ENCODE measurements around the gene OR2AT4. TPM values are rescaled to one million over a fixed set of nuclear protein-coding genes. Genes with fewer than 3 reads are reported as not detected.

The OR2AT4 gene
- total and polyA plus RNA-seq, 2 donors, result under 0.01 TPM; not detected in 1

DNA sequence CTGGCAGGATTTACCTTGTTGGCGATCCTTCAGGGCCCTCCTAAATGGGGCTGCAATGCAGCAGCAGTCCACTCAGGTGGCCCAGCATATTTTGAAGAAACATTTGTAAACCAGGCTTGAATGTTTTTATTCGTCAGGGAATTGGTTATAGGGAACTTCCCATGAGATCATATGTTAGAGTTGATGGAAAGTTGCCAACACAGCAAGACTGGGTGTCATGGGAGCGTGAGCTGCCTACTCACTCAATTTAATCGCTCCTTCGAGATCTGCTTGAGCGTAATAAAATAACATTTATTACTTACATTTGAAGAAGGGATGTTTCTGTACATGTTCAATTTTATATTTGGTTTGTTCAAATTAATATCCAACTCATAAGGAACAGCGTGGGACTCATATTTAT lies 19.4 kb downstream of the OR2AT4 start:
- peak in 1 of 9 donors; percentile 7 for DNase-seq (ENCODE audit: low read depth in 6 of 9, low spot score in 9 of 9)
- Histone ChIP-seq H3K9me3 (ENCODE audit: control insufficient read depth in 2 of 2, insufficient read depth in 1 of 2, low read length in 1 of 2) (no peaks in the 10 kb centered on the region), H3K4me3 (ENCODE audit: low read length in 2 of 2) (no peak overlapping the region), H3K36me3 (ENCODE audit: control insufficient read depth in 2 of 2, insufficient read depth in 2 of 2, low read length in 1 of 2) (no peaks in the 10 kb centered on the region), H3K4me1 (ENCODE audit: control insufficient read depth in 2 of 2, insufficient read depth in 2 of 2, low read length in 2 of 2) (peaks cover 0 to 2% of the 10 kb centered on the region in 2 donors), H3K27me3 (ENCODE audit: control insufficient read depth in 2 of 2, insufficient read depth in 1 of 2, low read length in 1 of 2) (no peaks in the 10 kb centered on the region), H3K27ac (ENCODE audit: low read depth in 1 of 2, low read length in 1 of 2) (no peak overlapping the region)
- 91% methylated on average over 7 of the region's 7 CpGs for WGBS

DNA sequence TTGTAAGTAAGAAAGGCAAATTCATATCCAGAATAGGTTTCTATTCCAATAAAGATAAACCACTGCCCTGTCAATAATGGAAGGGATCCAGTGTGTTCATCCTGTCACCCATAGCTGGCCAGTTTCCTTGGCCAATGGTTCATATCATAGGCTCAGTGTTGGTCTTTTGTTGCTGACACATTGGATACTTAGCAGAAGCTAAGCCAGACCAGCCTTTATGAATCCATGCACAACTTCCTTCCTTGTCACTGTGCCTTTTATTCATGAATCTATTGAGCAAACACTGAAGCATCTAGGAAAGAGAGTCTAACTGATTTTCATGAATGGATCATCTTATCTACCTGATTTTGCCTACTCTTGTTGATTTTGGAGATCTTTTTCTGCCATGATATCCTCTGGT lies 20.0 kb downstream of the OR2AT4 start:
- Histone ChIP-seq H3K4me3 (ENCODE audit: low read length in 2 of 2) (no peak overlapping the region), H3K36me3 (ENCODE audit: control insufficient read depth in 2 of 2, insufficient read depth in 2 of 2, low read length in 1 of 2) (no peaks in the 10 kb centered on the region), H3K4me1 (ENCODE audit: control insufficient read depth in 2 of 2, insufficient read depth in 2 of 2, low read length in 2 of 2) (peaks cover 0 to 2% of the 10 kb centered on the region in 2 donors), H3K9me3 (ENCODE audit: control insufficient read depth in 2 of 2, insufficient read depth in 1 of 2, low read length in 1 of 2) (no peaks in the 10 kb centered on the region), H3K27me3 (ENCODE audit: control insufficient read depth in 2 of 2, insufficient read depth in 1 of 2, low read length in 1 of 2) (no peaks in the 10 kb centered on the region), H3K27ac (ENCODE audit: low read depth in 1 of 2, low read length in 1 of 2) (no peak overlapping the region)
- no peak for DNase-seq (ENCODE audit: low read depth in 6 of 9, low spot score in 9 of 9)

DNA sequence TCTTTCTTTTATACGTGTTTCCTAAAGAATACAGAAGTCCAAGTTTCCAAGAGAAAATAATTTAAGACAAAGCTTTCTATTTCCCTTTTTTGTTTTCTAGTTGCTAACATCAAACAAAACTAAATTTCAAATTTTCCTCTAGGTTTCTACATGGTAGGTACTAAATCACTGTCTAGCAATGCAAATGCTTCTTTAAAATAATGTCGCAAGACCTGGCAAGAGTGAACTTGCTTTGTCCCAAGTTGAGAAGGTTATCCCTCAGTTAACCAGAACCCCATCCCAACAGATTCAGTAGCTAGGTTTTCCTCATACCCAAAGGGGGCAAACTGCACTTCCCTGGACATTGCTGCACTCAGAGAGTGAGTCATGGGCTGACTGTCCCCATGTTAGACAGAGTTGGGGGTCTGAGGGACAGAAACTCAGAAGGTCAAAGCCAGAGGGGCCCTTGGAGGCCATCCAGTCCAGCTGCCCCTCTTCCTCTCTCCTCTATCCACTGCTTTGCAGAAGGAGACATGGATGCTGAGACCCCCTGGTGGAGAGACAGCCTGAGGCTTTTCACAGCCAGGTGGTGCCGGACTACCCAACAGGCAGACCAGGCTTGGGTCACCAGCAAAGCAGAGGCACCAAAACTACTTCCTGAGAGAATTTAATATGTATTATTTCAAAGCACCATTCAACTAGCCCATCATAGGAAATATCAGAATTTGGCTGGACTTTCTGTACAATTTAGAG lies 23.1 kb downstream of the OR2AT4 start:
- Histone ChIP-seq H3K4me3 (ENCODE audit: low read length in 2 of 2) (no peak overlapping the region), H3K4me1 (ENCODE audit: control insufficient read depth in 2 of 2, insufficient read depth in 2 of 2, low read length in 2 of 2) (peaks cover 0 to 2% of the 10 kb centered on the region in 2 donors), H3K36me3 (ENCODE audit: control insufficient read depth in 2 of 2, insufficient read depth in 2 of 2, low read length in 1 of 2) (no peaks in the 10 kb centered on the region), H3K27me3 (ENCODE audit: control insufficient read depth in 2 of 2, insufficient read depth in 1 of 2, low read length in 1 of 2) (peaks cover 0 to 4% of the 10 kb centered on the region in 2 donors), H3K27ac (ENCODE audit: low read depth in 1 of 2, low read length in 1 of 2) (no peak overlapping the region), H3K9me3 (ENCODE audit: control insufficient read depth in 2 of 2, insufficient read depth in 1 of 2, low read length in 1 of 2) (no peaks in the 10 kb centered on the region)
- no peak for DNase-seq (ENCODE audit: low read depth in 6 of 9, low spot score in 9 of 9)
- WGBS, result 90% methylated on average over 3 of the region's 3 CpGs

DNA sequence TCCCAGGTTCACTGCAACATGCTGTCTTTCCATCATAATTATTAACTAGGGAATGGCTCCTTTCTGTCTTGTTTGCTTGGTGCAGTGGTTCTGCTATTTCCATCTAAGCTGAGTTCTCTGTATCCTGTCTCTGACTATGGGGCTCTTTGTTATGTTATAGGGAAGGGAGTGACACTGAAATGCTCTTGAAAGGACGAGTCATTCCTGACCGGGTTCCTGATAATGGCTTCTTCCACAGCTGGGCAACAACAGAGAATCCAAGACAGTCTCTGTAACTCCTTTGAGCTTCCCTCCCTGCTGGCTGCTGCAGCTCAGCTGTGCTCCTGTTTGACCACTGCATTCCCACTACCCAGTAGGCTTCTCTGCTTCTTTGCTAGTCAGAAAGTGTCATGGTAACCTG lies 24.1 kb downstream of the OR2AT4 start:
- Histone ChIP-seq H3K27me3 (ENCODE audit: control insufficient read depth in 2 of 2, insufficient read depth in 1 of 2, low read length in 1 of 2) (peaks cover 0 to 4% of the 10 kb centered on the region in 2 donors), H3K27ac (ENCODE audit: low read depth in 1 of 2, low read length in 1 of 2) (no peak overlapping the region), H3K4me1 (ENCODE audit: control insufficient read depth in 2 of 2, insufficient read depth in 2 of 2, low read length in 2 of 2) (peaks cover 0 to 2% of the 10 kb centered on the region in 2 donors), H3K4me3 (ENCODE audit: low read length in 2 of 2) (no peak overlapping the region), H3K36me3 (ENCODE audit: control insufficient read depth in 2 of 2, insufficient read depth in 2 of 2, low read length in 1 of 2) (no peaks in the 10 kb centered on the region), H3K9me3 (ENCODE audit: control insufficient read depth in 2 of 2, insufficient read depth in 1 of 2, low read length in 1 of 2) (no peaks in the 10 kb centered on the region)
- WGBS, result 50% methylated on average over 2 of the region's 2 CpGs
- no peak for DNase-seq (ENCODE audit: low read depth in 6 of 9, low spot score in 9 of 9)

DNA sequence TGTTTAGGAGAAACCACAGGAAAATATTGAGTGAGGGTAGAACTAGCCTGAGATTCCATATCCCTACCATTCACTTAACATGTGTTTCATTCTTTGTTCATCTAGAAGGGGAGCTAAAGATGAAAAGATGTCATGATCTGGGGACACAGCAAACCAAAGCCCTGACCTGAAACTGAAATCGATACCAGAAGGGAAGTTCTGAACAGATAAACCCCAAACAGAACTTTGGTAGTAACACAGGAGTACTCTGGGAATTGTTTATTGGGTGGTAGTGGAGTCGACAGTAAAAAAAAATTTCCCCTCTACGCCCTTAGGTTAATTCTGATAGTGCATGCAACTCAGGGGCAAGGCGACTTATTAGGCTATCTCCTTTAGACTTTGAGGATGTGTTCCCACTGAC lies 27.2 kb downstream of the OR2AT4 start:
- no peaks in the 10 kb centered on the region for H3K4me1 ChIP-seq (ENCODE audit: control insufficient read depth in 2 of 2, insufficient read depth in 2 of 2, low read length in 2 of 2)
- H3K27ac ChIP-seq (ENCODE audit: low read depth in 1 of 2, low read length in 1 of 2), result no peak overlapping the region
- WGBS, result 97% methylated on average over 4 of the region's 4 CpGs
- H3K9me3 ChIP-seq (ENCODE audit: control insufficient read depth in 2 of 2, insufficient read depth in 1 of 2, low read length in 1 of 2), result no peaks in the 10 kb centered on the region
- no peak for DNase-seq (ENCODE audit: low read depth in 6 of 9, low spot score in 9 of 9)
- H3K36me3 ChIP-seq (ENCODE audit: control insufficient read depth in 2 of 2, insufficient read depth in 2 of 2, low read length in 1 of 2), result no peaks in the 10 kb centered on the region
- H3K4me3 ChIP-seq (ENCODE audit: low read length in 2 of 2), result no peak overlapping the region
- H3K27me3 ChIP-seq (ENCODE audit: control insufficient read depth in 2 of 2, insufficient read depth in 1 of 2, low read length in 1 of 2), result peaks cover 0 to 4% of the 10 kb centered on the region in 2 donors

DNA sequence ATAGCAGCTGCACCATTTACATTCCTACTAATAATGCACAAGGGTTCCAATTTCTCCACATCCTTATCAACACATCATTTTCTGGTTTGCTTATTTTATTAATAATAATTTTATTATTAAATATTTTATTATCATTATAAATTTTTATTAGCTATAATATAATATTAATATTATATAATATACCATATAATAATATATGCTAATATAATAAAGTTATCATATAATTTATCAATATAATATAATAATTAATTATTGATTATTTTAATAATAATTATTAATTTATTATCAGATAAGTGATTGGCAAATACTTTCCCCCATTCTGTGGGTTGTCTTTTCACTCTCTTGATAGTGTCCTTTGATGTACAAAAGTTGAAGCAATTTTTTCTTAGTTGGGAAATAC lies 27.7 kb downstream of the OR2AT4 start:
- Histone ChIP-seq H3K27ac (ENCODE audit: low read depth in 1 of 2, low read length in 1 of 2) (no peak overlapping the region), H3K4me3 (ENCODE audit: low read length in 2 of 2) (no peak overlapping the region), H3K36me3 (ENCODE audit: control insufficient read depth in 2 of 2, insufficient read depth in 2 of 2, low read length in 1 of 2) (no peaks in the 10 kb centered on the region), H3K4me1 (ENCODE audit: control insufficient read depth in 2 of 2, insufficient read depth in 2 of 2, low read length in 2 of 2) (no peaks in the 10 kb centered on the region), H3K27me3 (ENCODE audit: control insufficient read depth in 2 of 2, insufficient read depth in 1 of 2, low read length in 1 of 2) (peaks cover 0 to 4% of the 10 kb centered on the region in 2 donors), H3K9me3 (ENCODE audit: control insufficient read depth in 2 of 2, insufficient read depth in 1 of 2, low read length in 1 of 2) (no peaks in the 10 kb centered on the region)
- DNase-seq (ENCODE audit: low read depth in 6 of 9, low spot score in 9 of 9), result no peak

DNA sequence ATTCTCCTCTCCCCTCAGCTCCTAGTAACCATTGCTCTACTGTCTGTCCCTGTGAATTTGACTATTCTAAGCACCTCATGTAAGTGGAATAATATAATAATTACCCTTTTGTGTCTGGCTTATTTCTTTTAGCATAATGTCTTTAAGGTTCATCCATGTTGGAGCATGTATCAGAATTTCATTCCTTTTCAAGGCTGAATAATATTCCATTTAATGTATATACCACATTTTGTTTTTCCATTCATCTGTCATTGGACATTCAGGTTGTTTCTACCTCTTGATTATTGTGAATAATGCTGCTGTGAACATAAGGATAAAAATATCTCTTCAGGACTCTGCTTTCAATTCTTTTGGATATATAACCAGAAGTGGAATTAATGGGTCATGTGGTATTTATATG lies 28.1 kb downstream of the OR2AT4 start:
- Histone ChIP-seq H3K27me3 (ENCODE audit: control insufficient read depth in 2 of 2, insufficient read depth in 1 of 2, low read length in 1 of 2) (peaks cover 0 to 4% of the 10 kb centered on the region in 2 donors), H3K9me3 (ENCODE audit: control insufficient read depth in 2 of 2, insufficient read depth in 1 of 2, low read length in 1 of 2) (no peaks in the 10 kb centered on the region), H3K4me1 (ENCODE audit: control insufficient read depth in 2 of 2, insufficient read depth in 2 of 2, low read length in 2 of 2) (no peaks in the 10 kb centered on the region), H3K36me3 (ENCODE audit: control insufficient read depth in 2 of 2, insufficient read depth in 2 of 2, low read length in 1 of 2) (no peaks in the 10 kb centered on the region), H3K27ac (ENCODE audit: low read depth in 1 of 2, low read length in 1 of 2) (no peak overlapping the region), H3K4me3 (ENCODE audit: low read length in 2 of 2) (no peak overlapping the region)
- DNase-seq (ENCODE audit: low read depth in 6 of 9, low spot score in 9 of 9), result no peak

DNA sequence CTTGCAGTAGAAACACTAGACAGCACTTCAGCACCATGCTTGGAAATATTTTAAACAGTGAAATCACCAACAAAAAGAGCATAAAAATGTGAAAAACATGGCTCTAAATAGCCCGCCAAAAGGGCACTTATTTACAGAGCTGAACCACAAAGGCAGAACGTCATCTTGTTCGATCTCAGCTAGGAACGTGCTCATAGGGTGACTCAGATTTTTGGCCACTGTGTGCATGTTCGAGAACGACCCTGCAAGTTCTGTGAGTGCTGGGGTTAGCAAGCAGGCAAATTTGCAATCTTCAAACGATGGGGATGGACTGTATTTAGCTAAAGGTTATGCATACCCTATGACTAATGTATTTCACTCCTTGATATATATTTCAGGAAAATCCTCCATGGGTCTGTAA lies 30.6 kb downstream of the OR2AT4 start:
- WGBS, result 91% methylated on average over 7 of the region's 7 CpGs
- no peaks in the 10 kb centered on the region for H3K9me3 ChIP-seq (ENCODE audit: control insufficient read depth in 2 of 2, insufficient read depth in 1 of 2, low read length in 1 of 2)
- peaks cover 0 to under 1% of the 10 kb centered on the region in 2 donors for H3K27me3 ChIP-seq (ENCODE audit: control insufficient read depth in 2 of 2, insufficient read depth in 1 of 2, low read length in 1 of 2)
- H3K4me1 ChIP-seq (ENCODE audit: control insufficient read depth in 2 of 2, insufficient read depth in 2 of 2, low read length in 2 of 2), result no peaks in the 10 kb centered on the region
- no peak overlapping the region for H3K27ac ChIP-seq (ENCODE audit: low read depth in 1 of 2, low read length in 1 of 2)
- H3K4me3 ChIP-seq (ENCODE audit: low read length in 2 of 2), result no peak overlapping the region
- H3K36me3 ChIP-seq (ENCODE audit: control insufficient read depth in 2 of 2, insufficient read depth in 2 of 2, low read length in 1 of 2), result no peaks in the 10 kb centered on the region
- no peak for DNase-seq (ENCODE audit: low read depth in 6 of 9, low spot score in 9 of 9)

DNA sequence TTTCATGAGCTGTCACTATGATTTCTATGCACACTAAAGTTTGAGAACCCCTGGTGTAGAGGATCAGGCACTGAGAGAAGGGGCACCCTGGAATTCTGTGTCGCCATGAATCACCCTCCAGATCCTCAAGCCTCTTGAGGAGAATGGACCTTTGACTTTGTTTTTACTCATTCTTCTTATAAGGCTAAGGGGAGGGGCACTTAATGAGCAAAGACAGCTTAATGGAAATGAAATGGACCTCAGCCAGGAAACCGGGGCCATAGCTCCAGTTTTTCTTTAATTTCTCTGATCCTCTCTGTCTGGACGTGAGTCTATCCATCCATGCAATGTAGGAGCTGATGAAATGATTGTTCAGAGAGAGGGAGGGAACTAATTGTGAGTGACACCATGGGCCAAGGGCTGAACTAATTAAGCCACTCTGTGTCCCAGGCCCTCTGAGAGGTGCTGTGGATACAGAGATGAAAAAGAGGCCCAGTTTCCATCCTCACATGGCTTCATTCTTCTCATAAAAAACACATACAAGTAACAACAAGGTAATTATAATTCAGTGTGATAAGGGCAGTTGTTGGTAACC lies 32.8 kb downstream of the OR2AT4 start:
- Histone ChIP-seq H3K9me3 (ENCODE audit: control insufficient read depth in 2 of 2, insufficient read depth in 1 of 2, low read length in 1 of 2) (no peaks in the 10 kb centered on the region), H3K4me3 (ENCODE audit: low read length in 2 of 2) (no peak overlapping the region), H3K27me3 (ENCODE audit: control insufficient read depth in 2 of 2, insufficient read depth in 1 of 2, low read length in 1 of 2) (no peaks in the 10 kb centered on the region), H3K36me3 (ENCODE audit: control insufficient read depth in 2 of 2, insufficient read depth in 2 of 2, low read length in 1 of 2) (no peaks in the 10 kb centered on the region), H3K27ac (ENCODE audit: low read depth in 1 of 2, low read length in 1 of 2) (no peak overlapping the region), H3K4me1 (ENCODE audit: control insufficient read depth in 2 of 2, insufficient read depth in 2 of 2, low read length in 2 of 2) (no peaks in the 10 kb centered on the region)
- no peak for DNase-seq (ENCODE audit: low read depth in 6 of 9, low spot score in 9 of 9)
- 92% methylated on average over 3 of the region's 3 CpGs for WGBS
